OCI-M1 (cell line): ENCODE data around the gene TRIM7.
"Not testable (repeated sequence)": the region's sequence is repeated elsewhere in the genome, so short reads cannot be mapped to it uniquely, and the experiment has no call there.

ENCODE experiments used
- DNase-seq: peaks from one replicate; lab custom pipeline; 2025; lab: John Stamatoyannopoulos, UW

The TRIM7 gene

GRCh38 chr5:181151146-181151545 lies 53.9 kb downstream of the TRIM7 start:
- peak; percentile 8 for DNase-seq

- DNase-seq: no peak
Observed at GRCh38 chr5:181149806-181150733, 54.9 kb downstream of the TRIM7 start.

- DNase-seq: no peak
Observed at GRCh38 chr5:181149355-181149754, 55.6 kb downstream of the TRIM7 start.

GRCh38 chr5:181146927-181147636 lies 57.9 kb downstream of the TRIM7 start, which contains the start of gene OR2V2:
Gene OR2V2 (plus strand): TSS chr5:181147586. CDS start chr5:181154943, 7,357 bp downstream.
- DNase-seq: not testable (repeated sequence)

GRCh38 chr5:181145133-181145532 lies 59.9 kb downstream of the TRIM7 start:
- no peak for DNase-seq
